ENCODE measurements around the gene TARS3.

The TARS3 gene

GRCh38 chr15:101732772-101733171 lies 8.5 kb upstream of the TARS3 start:
- Histone ChIP-seq H3K4me3 (replicated peaks; ENCODE audit: insufficient read depth, low read length) (no peak overlapping the region), H3K27me3 (ENCODE audit: insufficient read depth, poor library complexity, severe bottlenecking) (no peaks in the 10 kb centered on the region), H3K27ac (replicated peaks) (no peak overlapping the region)
- TF ChIP-seq CTCF (IDR thresholded peaks at IDR 0.05; ENCODE audit: insufficient read depth, low read length) = no peak
- no peak for TF ChIP-seq GABPA (IDR thresholded peaks at IDR 0.05; ENCODE audit: low read depth)
- no peak for TF ChIP-seq SPI1 (IDR thresholded peaks at IDR 0.05; ENCODE audit: borderline replicate concordance, low read depth)
- TF ChIP-seq REST (IDR thresholded peaks at IDR 0.05; ENCODE audit: insufficient replicate concordance, low read depth) = no peak
- TF ChIP-seq POLR2AphosphoS5 (IDR thresholded peaks at IDR 0.05; ENCODE audit: low read depth) = no peak
- DNase-seq (ENCODE audit: low read depth in 1 of 2, low spot score in 1 of 2) = no peak

- DNase-seq (ENCODE audit: low read depth in 1 of 2, low spot score in 1 of 2) = no peak
- no peaks in the 10 kb centered on the region for H3K27me3 ChIP-seq (ENCODE audit: insufficient read depth, poor library complexity, severe bottlenecking)
- TF ChIP-seq GABPA (IDR thresholded peaks at IDR 0.05; ENCODE audit: low read depth) (no peak), POLR2AphosphoS5 (IDR thresholded peaks at IDR 0.05; ENCODE audit: low read depth) (no peak), CTCF (IDR thresholded peaks at IDR 0.05; ENCODE audit: insufficient read depth, low read length) (no peak), REST (IDR thresholded peaks at IDR 0.05; ENCODE audit: insufficient replicate concordance, low read depth) (no peak), SPI1 (IDR thresholded peaks at IDR 0.05; ENCODE audit: borderline replicate concordance, low read depth) (no peak)
- no peak overlapping the region for H3K4me3 ChIP-seq (replicated peaks; ENCODE audit: insufficient read depth, low read length)
- no peak overlapping the region for H3K27ac ChIP-seq (replicated peaks)
These were observed 7.5 kb upstream of the TARS3 start for GRCh38 chr15:101731746-101732145.

- no peak overlapping the region for H3K4me3 ChIP-seq (replicated peaks; ENCODE audit: insufficient read depth, low read length)
- TF ChIP-seq POLR2AphosphoS5 (IDR thresholded peaks at IDR 0.05; ENCODE audit: low read depth) (no peak), SPI1 (IDR thresholded peaks at IDR 0.05; ENCODE audit: borderline replicate concordance, low read depth) (no peak), REST (IDR thresholded peaks at IDR 0.05; ENCODE audit: insufficient replicate concordance, low read depth) (no peak), CTCF (IDR thresholded peaks at IDR 0.05; ENCODE audit: insufficient read depth, low read length) (no peak), GABPA (IDR thresholded peaks at IDR 0.05; ENCODE audit: low read depth) (no peak)
These were observed 2.9 kb upstream of the TARS3 start for GRCh38 chr15:101727186-101727585.

More at GRCh38 chr15:101727186-101727585, 2.9 kb upstream of the TARS3 start:
- Histone ChIP-seq H3K27me3 (ENCODE audit: insufficient read depth, poor library complexity, severe bottlenecking) (no peaks in the 10 kb centered on the region), H3K27ac (replicated peaks) (no peak overlapping the region)
- no peak for DNase-seq (ENCODE audit: low read depth in 1 of 2, low spot score in 1 of 2)

Data from HL-60 (cell line).